SK-N-SH treated with all-trans-retinoic acid at 6 μM for 48 hours (cell line): Measurements from ENCODE around the gene GRK3.

Source experiments
- ATAC-seq: fragments of 200-7000 bp; cut with Tn5 transposase; 3 replicates; pipeline ENCODE4 v1.9.1; 2020; ENCODE audit warnings: mild to moderate bottlenecking, moderate library complexity
- ARNTL ChIP-seq: fragments of 450-650 bp; formaldehyde crosslinking; IDR thresholded peaks from 2 replicates; pipeline ENCODE4 v1.5.0; 2020; ENCODE audit warnings: low read depth, mild to moderate bottlenecking, moderate library complexity, borderline replicate concordance
- BACH2 ChIP-seq: fragments of 250-450 bp; sonication (Bioruptor Pico); IDR thresholded peaks from 2 replicates; pipeline ENCODE4 v1.9.0; 2021; ENCODE audit warnings: mild to moderate bottlenecking, borderline replicate concordance
- CREB5 ChIP-seq: fragments of 250-450 bp; sonication (Bioruptor Pico); IDR thresholded peaks from 2 replicates; pipeline ENCODE4 v1.5.1; 2020; ENCODE audit warnings: low read depth, mild to moderate bottlenecking, moderate library complexity
- CSDC2 ChIP-seq: fragments of 250-450 bp; sonication (Bioruptor Pico); IDR thresholded peaks from 2 replicates; pipeline ENCODE4 v1.5.0; 2020; ENCODE audit warnings: mild to moderate bottlenecking, moderate library complexity
- CSRNP3 ChIP-seq: fragments of 250-450 bp; sonication (Bioruptor Pico); IDR thresholded peaks from 2 replicates; pipeline ENCODE4 v1.5.1; 2021; ENCODE audit warnings: mild to moderate bottlenecking, moderate library complexity
- ESRRG ChIP-seq: fragments of 250-450 bp; sonication (Bioruptor Pico); IDR thresholded peaks from 2 replicates; pipeline ENCODE4 v1.6.1; 2021; ENCODE audit warnings: mild to moderate bottlenecking
- ISL1 ChIP-seq: fragments of 250-450 bp; sonication (Bioruptor Pico); IDR thresholded peaks from 2 replicates; pipeline ENCODE4 v2.1.2; 2022; ENCODE audit warnings: mild to moderate bottlenecking, moderate library complexity
- OSR1 ChIP-seq: fragments of 250-450 bp; sonication (Bioruptor Pico); IDR thresholded peaks from 2 replicates; pipeline ENCODE4 v1.8.0; 2022; ENCODE audit warnings: moderate library complexity, mild to moderate bottlenecking, inconsistent platforms
- PATZ1 ChIP-seq: fragments of 250-450 bp; sonication (Bioruptor Pico); IDR thresholded peaks from 2 replicates; pipeline ENCODE4 v1.8.0; 2020; ENCODE audit warnings: mild to moderate bottlenecking, moderate library complexity, borderline replicate concordance
- POU6F1 ChIP-seq: fragments of 250-450 bp; sonication (Bioruptor Pico); IDR thresholded peaks from 2 replicates; pipeline ENCODE4 v1.8.0; 2021; ENCODE audit warnings: low read depth, mild to moderate bottlenecking, moderate library complexity, borderline replicate concordance
- PPARA ChIP-seq: fragments of 250-450 bp; sonication (Bioruptor Pico); IDR thresholded peaks from 2 replicates; pipeline ENCODE4 v1.5.0; 2020; ENCODE audit warnings: mild to moderate bottlenecking, borderline replicate concordance
- RARB ChIP-seq: fragments of 250-450 bp; sonication (Bioruptor Pico); IDR thresholded peaks from 2 replicates; pipeline ENCODE4 v1.8.0; 2021; ENCODE audit warnings: mild to moderate bottlenecking, moderate library complexity
- SNAI2 ChIP-seq: fragments of 250-450 bp; sonication (Bioruptor Pico); IDR thresholded peaks from 2 replicates; pipeline ENCODE4 v1.5.0; 2020; ENCODE audit warnings: mild to moderate bottlenecking, moderate library complexity
- TCF4 ChIP-seq: fragments of 250-450 bp; sonication (Bioruptor Pico); IDR thresholded peaks from 2 replicates; pipeline ENCODE4 v1.8.0; 2021; ENCODE audit warnings: mild to moderate bottlenecking, moderate library complexity, borderline replicate concordance
- TOX ChIP-seq: fragments of 250-450 bp; sonication (Bioruptor Pico); IDR thresholded peaks from 2 replicates; pipeline ENCODE4 v1.8.0; 2021; ENCODE audit warnings: mild to moderate bottlenecking, moderate library complexity, borderline replicate concordance
- TSHZ2 ChIP-seq: fragments of 250-450 bp; sonication (Bioruptor Pico); IDR thresholded peaks from 2 replicates; pipeline ENCODE4 v1.5.0; 2020; ENCODE audit warnings: mild to moderate bottlenecking, moderate library complexity
- ZC3H10 ChIP-seq: fragments of 250-450 bp; sonication (Bioruptor Pico); IDR thresholded peaks from 2 replicates; pipeline ENCODE4 v1.5.1; 2021; ENCODE audit warnings: mild to moderate bottlenecking, moderate library complexity
- ZFP3 ChIP-seq: fragments of 250-450 bp; sonication (Bioruptor Pico); IDR thresholded peaks from 2 replicates; pipeline ENCODE4 v1.5.0; 2020; ENCODE audit warnings: mild to moderate bottlenecking, moderate library complexity
- ZNF565 ChIP-seq: fragments of 450-650 bp; formaldehyde crosslinking; conservative IDR thresholded peaks from 2 replicates; pipeline ENCODE4 v1.5.0; 2020; ENCODE audit warnings: low read depth, mild to moderate bottlenecking, moderate library complexity
- ZNF70 ChIP-seq: fragments of 450-650 bp; formaldehyde crosslinking; IDR thresholded peaks from 2 replicates; pipeline ENCODE4 v1.5.0; 2020; ENCODE audit warnings: mild to moderate bottlenecking, moderate library complexity
- ZNF8 ChIP-seq: fragments of 450-650 bp; formaldehyde crosslinking; IDR thresholded peaks from 2 replicates; pipeline ENCODE4 v1.5.0; 2020; ENCODE audit warnings: mild to moderate bottlenecking, moderate library complexity

GRK3 gene

DNA sequence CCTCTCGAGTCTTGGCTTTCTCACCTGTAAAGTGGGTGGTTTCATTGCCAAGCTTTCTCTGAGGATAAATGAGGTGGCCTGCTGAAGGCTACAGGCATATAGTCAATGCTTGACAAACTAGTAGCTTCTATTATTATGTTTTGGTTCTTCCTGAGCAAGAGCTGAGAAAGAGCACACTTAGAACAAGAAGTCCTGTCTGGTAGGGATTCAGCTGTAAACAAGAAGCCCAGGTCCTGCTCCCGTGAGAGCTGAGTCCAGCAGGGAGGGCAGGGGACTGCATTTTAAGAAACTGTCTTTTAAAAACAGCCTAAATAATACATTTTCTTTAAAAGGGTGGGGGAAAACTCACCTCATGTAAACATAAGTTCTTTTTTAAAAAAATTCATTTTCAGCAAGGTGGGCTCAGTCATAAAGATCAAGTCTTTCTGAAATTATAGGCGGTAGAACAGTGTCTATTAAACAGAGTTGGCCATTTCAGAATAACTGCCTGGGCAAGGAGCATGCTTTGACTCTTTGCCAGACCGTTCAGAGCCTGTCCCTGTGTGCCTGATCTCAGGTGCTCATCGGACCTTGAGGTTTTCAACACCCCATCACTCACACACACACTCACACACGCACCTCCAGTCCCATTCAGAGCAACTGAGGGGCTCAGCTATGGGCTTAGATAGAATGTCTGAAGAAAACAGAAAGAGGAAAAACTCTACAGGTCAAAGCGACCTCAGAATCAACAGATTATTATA lies 148.4 kb downstream of the GRK3 start:
- no peak for TF ChIP-seq TOX (CRISPR knock-in tag)
- TF ChIP-seq TCF4 (CRISPR knock-in tag), result no peak
- TF ChIP-seq ZC3H10 (CRISPR knock-in tag), result no peak
- no peak for TF ChIP-seq PATZ1 (CRISPR knock-in tag)
- no peak for TF ChIP-seq SNAI2 (CRISPR knock-in tag)
- TF ChIP-seq ARNTL, result no peak
- no peak for TF ChIP-seq CREB5
- no peak for TF ChIP-seq ZNF8 (CRISPR knock-in tag)
- no peak for TF ChIP-seq CSDC2 (CRISPR knock-in tag)
- no peak for TF ChIP-seq OSR1 (CRISPR knock-in tag)
- no peak for ATAC-seq

- no peak for ATAC-seq
- no peak for TF ChIP-seq ZNF8 (CRISPR knock-in tag)
- TF ChIP-seq TCF4 (CRISPR knock-in tag), result no peak
- no peak for TF ChIP-seq POU6F1 (CRISPR knock-in tag)
- TF ChIP-seq ISL1 (CRISPR knock-in tag), result no peak
- no peak for TF ChIP-seq ZNF70 (CRISPR knock-in tag)
- TF ChIP-seq ZFP3 (CRISPR knock-in tag), result no peak
- TF ChIP-seq CSRNP3 (CRISPR knock-in tag), result no peak
- no peak for TF ChIP-seq ESRRG (CRISPR knock-in tag)
- TF ChIP-seq SNAI2 (CRISPR knock-in tag), result no peak
- TF ChIP-seq BACH2, result no peak
- TF ChIP-seq PPARA, result no peak
- TF ChIP-seq, all 23 proteins: peak for 0
Measured at GRCh38 chr22:25714070-25714469, 149.6 kb downstream of the GRK3 start.

DNA sequence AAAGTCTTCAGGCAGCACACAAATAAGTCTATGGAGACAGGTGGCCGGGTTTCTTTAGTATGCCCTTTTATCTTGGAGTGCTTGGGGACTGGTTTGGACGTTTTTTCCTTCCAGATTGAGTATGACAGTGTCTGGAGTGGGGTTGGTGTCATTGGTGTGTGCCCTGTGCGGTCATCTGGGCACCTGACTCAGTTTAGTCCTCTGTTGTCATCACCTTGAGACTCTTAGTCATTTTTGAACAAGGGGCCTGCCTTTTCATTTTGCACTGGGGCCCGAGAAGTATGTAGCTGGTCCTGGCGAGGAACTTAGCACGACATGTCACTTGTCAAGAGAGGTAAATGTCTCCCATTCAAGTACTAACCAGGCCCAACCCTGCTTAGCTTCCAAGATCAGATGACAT lies 150.3 kb downstream of the GRK3 start:
- ATAC-seq, result no peak
- TF ChIP-seq BACH2 (no peak), PPARA (no peak), POU6F1 (CRISPR knock-in tag) (no peak), TSHZ2 (CRISPR knock-in tag) (no peak), CREB5 (no peak), ZNF8 (CRISPR knock-in tag) (no peak), RARB (CRISPR knock-in tag) (no peak), ARNTL (no peak), ZNF565 (CRISPR knock-in tag) (no peak)
